ENCODE results near the gene SVEP1. TPM values are rescaled to one million over a fixed set of nuclear protein-coding genes. Genes with fewer than 3 reads are reported as not detected.
A peak's percentile ranks its signal among the peaks of the same experiment; 100 is the strongest.

The SVEP1 gene
- total and polyA plus RNA-seq, 10 donors = 0.98 to 44.9 (median 25.8) TPM

DNA sequence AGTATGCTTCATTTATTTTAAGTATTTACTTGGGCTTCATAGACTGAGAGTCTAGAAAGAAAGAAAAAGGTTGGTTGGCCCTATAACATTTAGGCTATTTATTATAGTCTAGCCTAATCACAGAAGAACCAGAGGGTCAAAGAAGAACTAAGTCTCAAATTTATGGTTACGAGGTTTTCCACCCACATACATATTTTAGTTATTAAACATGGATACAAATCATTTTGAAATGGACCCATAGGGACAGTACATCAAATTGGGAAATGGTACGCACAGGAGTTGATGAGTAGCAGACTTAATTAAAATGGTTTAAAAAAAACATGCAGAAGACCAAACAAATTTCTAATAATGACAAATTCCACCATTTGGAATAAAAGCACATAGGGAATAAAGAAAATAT is 17.7 kb downstream of the SVEP1 start:
- 73 to 89% (median 84%) methylated on average over 2 of the region's 2 CpGs for WGBS, 5 donors
- no peaks in the 10 kb centered on the region for H3K27me3 ChIP-seq (replicated peaks in 1 of 7)
- intact Hi-C loops (cut with DNase I; ENCODE audit: low total_unique reads) = no loop called here
- no peaks in the 10 kb centered on the region for H3K36me3 ChIP-seq
- H3K4me3 ChIP-seq = no peak overlapping the region
- H3K27ac ChIP-seq = no peak overlapping the region
- DNase-seq = no peak
- peaks cover 0 to 6% (median 0%) of the 10 kb centered on the region in 8 donors for H3K9me3 ChIP-seq
- no peaks in the 10 kb centered on the region for H3K4me1 ChIP-seq
- TF ChIP-seq, protein P1, sequence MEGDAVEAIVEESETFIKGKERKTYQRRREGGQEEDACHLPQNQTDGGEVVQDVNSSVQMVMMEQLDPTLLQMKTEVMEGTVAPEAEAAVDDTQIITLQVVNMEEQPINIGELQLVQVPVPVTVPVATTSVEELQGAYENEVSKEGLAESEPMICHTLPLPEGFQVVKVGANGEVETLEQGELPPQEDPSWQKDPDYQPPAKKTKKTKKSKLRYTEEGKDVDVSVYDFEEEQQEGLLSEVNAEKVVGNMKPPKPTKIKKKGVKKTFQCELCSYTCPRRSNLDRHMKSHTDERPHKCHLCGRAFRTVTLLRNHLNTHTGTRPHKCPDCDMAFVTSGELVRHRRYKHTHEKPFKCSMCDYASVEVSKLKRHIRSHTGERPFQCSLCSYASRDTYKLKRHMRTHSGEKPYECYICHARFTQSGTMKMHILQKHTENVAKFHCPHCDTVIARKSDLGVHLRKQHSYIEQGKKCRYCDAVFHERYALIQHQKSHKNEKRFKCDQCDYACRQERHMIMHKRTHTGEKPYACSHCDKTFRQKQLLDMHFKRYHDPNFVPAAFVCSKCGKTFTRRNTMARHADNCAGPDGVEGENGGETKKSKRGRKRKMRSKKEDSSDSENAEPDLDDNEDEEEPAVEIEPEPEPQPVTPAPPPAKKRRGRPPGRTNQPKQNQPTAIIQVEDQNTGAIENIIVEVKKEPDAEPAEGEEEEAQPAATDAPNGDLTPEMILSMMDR (IDR thresholded peaks at IDR 0.05 in 8 of 11, conservative IDR thresholded peaks at IDR 0.05 in 3 of 11) = no peak
- TF ChIP-seq POLR2AphosphoS5 (IDR thresholded peaks at IDR 0.05) (no peak), POLR2A (IDR thresholded peaks at IDR 0.05) (no peak)

DNA sequence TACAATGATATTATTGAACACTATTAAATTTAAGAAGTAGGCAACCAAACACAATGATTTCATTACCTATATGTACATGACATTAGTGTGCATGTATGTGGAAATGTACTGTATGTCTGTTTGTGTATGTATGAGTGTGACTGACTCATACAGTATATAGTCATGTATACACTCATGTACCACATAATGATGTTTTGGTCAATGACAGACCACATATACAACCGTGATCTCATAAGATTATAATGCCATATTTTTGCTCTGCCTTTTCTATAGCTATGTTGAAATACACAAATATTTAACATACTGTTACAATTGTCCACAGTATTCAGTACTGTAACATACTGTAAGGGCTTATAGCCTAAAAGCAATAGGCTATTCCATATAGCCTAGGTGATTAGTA is 19.7 kb downstream of the SVEP1 start:
- TF ChIP-seq POLR2A (IDR thresholded peaks at IDR 0.05) = no peak
- TF ChIP-seq, protein P1 (IDR thresholded peaks at IDR 0.05 in 8 of 11, conservative IDR thresholded peaks at IDR 0.05 in 3 of 11) = no peak
- TF ChIP-seq POLR2AphosphoS5 (IDR thresholded peaks at IDR 0.05) = no peak
- whole genome bisulfite sequencing, 5 donors = 68 to 92% (median 84%) methylated on average over 1 of the region's 1 CpG

DNA sequence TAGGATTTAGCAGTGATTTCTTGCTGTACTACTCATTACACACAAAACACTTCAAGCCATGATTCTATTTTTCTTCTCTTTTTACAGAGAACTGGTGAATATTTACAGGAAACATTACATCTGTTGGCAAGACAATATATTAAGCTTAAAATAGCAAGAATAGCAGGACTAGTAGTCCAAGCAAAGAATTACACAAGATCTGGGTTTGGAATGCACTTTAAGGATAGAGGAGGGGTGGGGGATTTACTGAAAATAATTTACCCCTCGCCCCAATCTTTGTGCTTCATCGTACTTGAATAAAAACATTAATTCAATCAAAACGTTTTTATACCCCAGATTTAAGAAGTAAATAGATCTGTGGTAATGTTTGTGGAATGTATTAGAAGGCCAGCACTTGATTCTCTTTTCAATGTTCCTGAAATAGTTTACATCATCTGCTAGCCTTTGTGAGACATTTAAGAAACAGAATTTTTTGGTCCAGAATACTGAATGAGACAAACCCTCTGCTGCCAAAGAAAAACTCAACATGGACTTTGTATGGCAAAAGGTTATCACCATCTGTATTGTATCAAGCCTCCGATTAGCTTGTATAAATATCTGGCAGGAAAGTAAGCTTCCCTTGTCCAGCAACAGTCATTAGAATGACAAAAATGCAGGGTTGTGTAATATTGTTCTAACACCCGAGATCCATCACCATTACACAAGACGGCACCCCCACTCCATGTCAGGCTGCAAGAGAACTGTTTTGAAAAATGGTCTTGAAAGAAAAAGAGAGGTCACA is 23.8 kb downstream of the SVEP1 start:
- Histone ChIP-seq H3K4me3 (no peak overlapping the region), H3K36me3 (no peaks in the 10 kb centered on the region), H3K27ac (peak overlapping the region in 7 of 8 donors; percentile 38 to 63 (median 51)), H3K27me3 (replicated peaks in 1 of 7) (no peaks in the 10 kb centered on the region), H3K4me1 (no peaks in the 10 kb centered on the region), H3K9me3 (peaks cover 0 to 6% (median 0%) of the 10 kb centered on the region in 8 donors)
- intact Hi-C loops (cut with DNase I; ENCODE audit: low total_unique reads) = no loop called here
- no peak for DNase-seq
- TF ChIP-seq POLR2AphosphoS5 (IDR thresholded peaks at IDR 0.05) = peak in 1 of 3 donors; percentile 65
- TF ChIP-seq, protein P1 (IDR thresholded peaks at IDR 0.05 in 8 of 11, conservative IDR thresholded peaks at IDR 0.05 in 3 of 11) = no peak
- 48 to 59% (median 56%) methylated on average over 6 of the region's 6 CpGs for WGBS, 5 donors

More for the DNA sequence above, 19.7 kb downstream of the SVEP1 start:
- H3K36me3 ChIP-seq = no peaks in the 10 kb centered on the region
- H3K4me1 ChIP-seq = no peaks in the 10 kb centered on the region
- H3K27me3 ChIP-seq (replicated peaks in 1 of 7) = no peaks in the 10 kb centered on the region
- H3K9me3 ChIP-seq = peaks cover 0 to 6% (median 0%) of the 10 kb centered on the region in 8 donors
- H3K4me3 ChIP-seq = no peak overlapping the region
- H3K27ac ChIP-seq = no peak overlapping the region
- intact Hi-C loops (cut with DNase I; ENCODE audit: low total_unique reads) = no loop called here
- DNase-seq = no peak

DNA sequence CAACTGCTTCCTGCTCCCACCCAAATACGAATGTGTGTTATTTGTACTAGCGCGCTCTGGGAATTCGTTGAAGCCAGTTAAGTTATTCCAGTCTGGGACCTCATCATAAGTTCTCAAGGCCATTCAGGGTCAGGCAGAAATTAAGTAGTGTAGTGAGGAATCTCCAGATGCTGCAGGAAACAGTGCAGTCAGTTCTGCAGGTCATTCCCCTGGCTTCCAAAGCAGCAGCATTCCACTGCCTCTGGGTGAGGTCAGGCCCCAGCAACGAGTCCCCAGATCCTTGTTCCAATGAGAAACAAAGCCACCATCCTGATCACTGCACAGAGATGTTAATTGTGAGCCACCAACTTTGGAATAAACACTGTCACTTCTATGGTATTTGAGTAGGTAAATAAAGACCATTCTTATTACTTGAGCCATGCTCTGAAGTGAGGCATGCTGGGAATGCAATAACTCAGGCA is 33.1 kb downstream of the SVEP1 start:
- no peaks in the 10 kb centered on the region for H3K9me3 ChIP-seq
- no peak overlapping the region for H3K4me3 ChIP-seq
- TF ChIP-seq, protein P1 (IDR thresholded peaks at IDR 0.05 in 8 of 11, conservative IDR thresholded peaks at IDR 0.05 in 3 of 11) = no peak
- TF ChIP-seq POLR2A (IDR thresholded peaks at IDR 0.05) = no peak
- TF ChIP-seq POLR2AphosphoS5 (IDR thresholded peaks at IDR 0.05) = no peak
- peaks cover 0 to 7% (median 0%) of the 10 kb centered on the region in 7 donors for H3K27me3 ChIP-seq (replicated peaks in 1 of 7)
- no peak overlapping the region for H3K27ac ChIP-seq
- H3K36me3 ChIP-seq = no peaks in the 10 kb centered on the region
- no peaks in the 10 kb centered on the region for H3K4me1 ChIP-seq
- WGBS, 5 donors = 70 to 81% (median 78%) methylated on average over 5 of the region's 5 CpGs
- no peak for DNase-seq
- intact Hi-C loops (cut with DNase I; ENCODE audit: low total_unique reads) = no loop called here
